HG03103 (cell line): ENCODE results near the gene UBTD2.
"Not testable (repeated sequence)": the region's sequence is repeated elsewhere in the genome, so short reads cannot be mapped to it uniquely, and the experiment has no call there.

Experiments
- ATAC-seq: cut with Tn5 transposase; IDR thresholded peaks from one replicate; pipeline ENCODE4 v1.9.1; 2021; ENCODE audit warnings: low read depth; ENCODE audit not compliant: unreplicated experiment

Gene UBTD2

DNA sequence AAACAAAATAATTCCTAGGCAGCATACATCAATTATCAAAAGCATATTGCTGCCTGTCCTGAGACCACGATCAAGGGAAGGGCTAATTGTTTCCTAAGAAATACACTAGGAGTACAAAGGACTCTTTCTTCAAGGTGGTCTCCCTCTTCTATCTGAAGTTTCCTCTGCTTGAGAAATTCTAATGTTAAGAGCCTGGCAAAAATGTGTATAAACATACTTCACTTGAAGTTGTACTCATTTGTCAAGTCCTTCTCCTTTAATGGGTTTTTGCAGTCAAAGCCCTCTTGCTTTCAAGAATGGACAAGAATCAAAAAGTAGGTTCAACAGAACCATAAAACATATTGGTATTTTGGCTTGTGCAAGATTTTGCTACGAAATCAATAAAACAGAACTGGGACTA lies 31.1 kb downstream of the UBTD2 start:
- ATAC-seq, result no peak

DNA sequence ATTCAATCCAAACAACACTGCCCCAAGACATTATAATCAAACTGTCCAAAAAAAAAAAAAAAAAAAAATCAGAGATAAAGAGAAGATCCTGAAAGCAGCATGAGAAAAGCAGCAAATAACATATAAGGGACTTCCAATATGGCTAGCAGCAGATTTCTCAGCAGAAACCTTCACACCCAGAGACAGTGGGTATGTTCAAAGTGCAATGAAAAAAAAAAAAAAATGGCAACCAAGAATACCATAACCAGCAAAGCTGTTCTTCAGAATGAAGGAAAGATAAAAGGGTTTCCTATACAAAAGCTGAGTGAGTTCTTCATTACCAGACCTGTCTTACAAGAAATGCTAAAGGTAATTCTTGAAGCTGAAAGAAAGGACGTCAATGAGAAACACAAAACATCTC lies 32.1 kb downstream of the UBTD2 start:
- ATAC-seq, result no peak

DNA sequence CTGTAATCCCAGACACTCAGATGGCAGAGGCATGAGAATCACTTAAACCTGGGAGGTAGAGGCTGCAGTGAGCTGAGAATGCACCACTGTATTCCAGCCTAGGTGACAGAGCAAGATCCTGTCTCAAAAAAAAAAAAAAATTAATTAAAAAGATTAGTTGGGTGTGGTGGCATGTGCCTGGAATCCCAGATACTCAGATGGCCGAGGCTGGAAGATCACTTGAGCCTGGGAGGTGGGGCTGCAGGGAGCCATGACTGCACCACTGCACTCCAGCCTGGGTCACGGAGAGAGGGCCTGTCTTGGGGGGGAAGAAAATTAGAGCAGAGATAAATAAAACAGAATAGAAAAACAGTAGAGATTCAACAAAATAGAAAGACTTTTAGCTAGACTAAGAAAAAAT lies 34.9 kb downstream of the UBTD2 start:
- ATAC-seq, result no peak

DNA sequence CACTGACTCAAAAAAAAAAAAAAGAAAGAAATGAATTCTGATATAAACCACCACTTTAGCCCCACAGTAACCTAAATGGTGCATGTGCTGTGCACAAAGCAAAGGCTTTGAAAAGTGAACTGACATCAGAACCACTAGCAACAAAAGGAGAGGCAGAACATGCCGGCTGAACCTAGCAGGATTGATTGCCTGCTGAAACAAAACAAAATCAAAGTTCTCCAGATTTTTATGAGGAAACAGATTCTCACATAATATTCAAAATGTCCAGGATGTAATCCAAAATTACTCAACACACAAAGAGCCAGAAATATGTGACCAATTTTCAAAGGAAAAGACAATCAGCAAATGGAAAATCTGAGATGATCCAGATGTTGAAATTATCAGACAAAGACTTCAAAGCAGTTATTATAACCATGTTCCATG lies 37.9 kb downstream of the UBTD2 start:
- ATAC-seq, result no peak

DNA sequence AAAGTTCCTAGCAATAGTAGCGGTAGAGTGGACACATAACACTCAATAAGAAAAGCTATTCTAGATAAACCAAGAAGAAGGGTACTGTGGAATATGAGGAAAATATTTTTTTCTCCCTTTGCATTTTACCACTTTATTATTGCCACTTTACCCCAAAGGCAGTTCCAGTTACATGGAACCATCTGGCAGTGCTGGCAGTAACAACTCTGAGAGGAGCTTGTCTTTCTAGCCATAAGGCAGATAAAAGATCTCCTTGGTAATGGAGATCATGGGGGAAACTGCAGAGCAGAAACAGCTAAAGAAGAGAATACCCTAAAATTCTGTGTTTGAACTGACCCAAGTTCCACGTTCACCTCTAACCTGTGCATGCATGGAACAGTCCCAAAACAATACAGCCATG lies 38.5 kb downstream of the UBTD2 start:
- ATAC-seq, result no peak

DNA sequence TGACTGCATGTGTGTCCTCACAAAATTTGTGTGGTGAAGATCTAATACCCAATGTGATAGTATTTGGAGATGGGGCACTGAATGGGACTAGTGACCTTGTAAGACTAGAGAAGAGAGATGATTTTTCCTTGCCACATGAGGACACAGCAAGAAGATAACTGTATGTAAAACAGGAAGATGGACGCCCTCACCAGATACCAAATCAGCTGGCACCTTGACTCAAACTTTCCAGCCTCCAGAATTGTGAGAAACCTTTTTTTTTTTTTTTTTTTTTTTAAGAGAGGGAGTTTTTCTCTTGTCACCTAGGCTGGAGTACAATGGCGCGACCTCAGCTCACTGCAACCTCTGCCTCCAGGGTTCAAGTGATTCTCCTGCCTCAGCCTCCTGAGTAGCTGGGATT lies 40.3 kb downstream of the UBTD2 start:
- ATAC-seq, result no peak

DNA sequence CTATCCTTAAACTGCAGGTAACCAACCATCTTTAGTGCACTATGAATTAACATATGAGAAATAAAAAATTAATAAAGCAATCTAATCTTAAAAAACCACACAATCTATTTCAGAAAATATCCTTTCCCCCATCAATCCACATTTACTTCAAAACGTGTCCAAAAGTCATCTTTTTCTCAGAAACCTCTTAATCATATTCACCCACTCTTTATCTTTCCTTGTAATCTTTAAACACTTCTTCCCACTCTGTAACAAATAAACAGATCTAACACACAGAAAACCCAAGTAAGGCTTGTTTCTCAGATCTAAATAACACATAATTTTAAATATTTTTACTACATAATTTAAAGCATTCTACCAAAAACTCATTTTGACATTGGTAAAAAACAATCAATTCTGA lies 45.2 kb downstream of the UBTD2 start:
- no peak for ATAC-seq

DNA sequence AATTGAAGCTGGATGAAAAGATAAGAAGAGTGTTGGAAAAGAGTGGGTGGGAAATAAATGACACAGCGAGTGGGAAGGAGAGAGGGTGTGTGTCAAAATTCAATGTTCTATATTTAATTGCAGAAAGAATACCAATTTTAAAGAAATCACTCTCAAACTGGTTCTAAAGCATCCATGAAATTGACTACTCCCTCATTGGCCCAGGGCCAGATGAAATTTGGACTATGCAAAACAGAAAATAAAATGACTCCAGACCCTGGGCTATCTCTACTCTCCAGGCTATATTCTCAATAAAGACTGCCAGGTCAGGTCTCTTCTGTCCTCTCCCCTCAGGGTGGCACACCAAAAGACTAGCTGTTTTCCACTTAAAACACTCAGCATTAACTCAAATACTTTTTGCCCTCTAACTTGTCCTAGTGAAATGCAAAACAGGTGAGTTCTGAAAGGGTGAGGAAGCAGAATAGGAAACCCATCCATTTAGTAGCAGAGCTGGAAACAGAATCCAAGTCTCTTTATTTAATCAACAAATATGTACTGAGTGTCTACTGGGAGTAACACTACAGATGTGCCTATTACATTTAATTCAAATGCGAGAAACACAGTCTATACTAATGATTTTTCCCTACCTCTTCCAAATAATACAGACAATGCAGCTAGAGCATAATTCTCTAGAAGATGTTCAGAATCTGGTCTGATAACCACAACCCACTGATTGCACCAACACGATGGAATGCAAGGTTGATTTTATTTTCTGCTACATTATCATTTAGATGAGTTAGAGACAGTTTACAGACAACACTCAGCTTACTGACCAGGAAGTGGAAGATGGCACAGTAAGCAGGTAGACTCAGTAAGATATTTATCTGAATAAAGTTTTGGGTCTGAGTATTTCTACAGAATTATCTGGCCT lies 47.5 kb downstream of the UBTD2 start:
- ATAC-seq, result no peak

DNA sequence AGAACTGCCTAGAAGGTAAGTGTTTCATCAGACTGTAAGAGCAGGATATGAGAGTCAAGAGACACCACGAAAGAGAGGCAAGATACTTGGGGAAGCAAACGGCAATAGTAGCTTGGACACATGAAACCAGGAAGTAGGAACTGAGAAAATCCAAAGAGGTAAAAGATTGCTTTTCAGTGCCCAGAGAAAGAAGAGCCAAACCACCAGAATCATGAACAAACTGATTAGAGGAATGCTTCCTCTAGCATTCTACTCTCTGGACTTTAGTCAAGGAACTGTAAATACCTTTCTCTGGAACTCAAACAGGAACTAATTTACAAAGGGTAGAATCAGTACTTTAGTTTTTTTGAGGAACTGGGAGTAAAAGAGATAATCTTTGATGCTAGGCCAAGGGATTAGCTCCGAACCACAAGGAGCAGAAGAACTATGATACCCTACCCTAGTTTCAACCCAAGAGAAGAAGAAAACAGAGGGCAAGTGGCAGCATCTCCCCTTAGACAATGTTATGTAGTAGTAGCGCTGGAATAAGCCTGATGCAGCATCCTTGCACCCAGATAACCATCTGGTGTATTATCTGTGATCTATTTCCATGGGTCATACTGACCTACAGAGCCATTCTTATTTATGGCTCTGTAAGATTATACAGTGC lies 48.3 kb downstream of the UBTD2 start:
- peak; percentile 69 for ATAC-seq

DNA sequence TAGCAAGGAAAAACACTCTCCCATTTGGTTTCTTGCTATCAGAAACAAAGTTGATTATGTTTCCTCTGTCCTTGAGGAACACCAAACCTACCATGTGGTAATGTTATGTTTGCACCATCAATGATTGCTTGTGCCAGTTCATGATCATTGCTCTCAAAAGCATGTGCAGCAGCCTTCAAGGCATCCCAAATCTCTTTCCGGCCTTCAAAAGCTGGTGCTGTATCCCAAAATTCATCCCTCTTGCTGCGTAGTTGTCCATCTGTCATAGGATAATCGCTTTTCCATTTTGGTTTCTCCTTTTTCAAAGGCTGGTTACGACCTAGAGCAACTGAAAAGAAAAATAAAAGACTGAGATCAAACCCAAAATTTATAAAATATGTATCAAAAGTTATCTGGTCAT lies 49.5 kb downstream of the UBTD2 start:
- ATAC-seq, result no peak

DNA sequence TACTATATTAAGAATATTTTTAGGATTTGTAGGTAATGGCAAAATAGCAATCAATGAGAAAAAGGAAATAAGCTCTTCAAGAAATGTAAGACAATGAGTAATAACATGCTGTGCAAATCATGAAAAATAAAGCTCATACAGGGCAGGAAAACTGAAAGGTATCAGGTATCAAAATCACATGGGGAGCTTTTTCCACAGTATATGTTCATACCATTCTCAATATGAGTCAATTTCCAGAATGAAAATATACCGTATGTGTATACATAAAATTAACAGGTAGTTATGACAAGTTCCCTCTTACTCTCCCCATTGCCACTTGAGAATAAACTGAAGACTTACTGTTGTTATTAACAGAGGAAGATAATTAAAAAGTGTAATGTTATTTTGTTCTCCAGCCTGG lies 53.7 kb downstream of the UBTD2 start:
- no peak for ATAC-seq

DNA sequence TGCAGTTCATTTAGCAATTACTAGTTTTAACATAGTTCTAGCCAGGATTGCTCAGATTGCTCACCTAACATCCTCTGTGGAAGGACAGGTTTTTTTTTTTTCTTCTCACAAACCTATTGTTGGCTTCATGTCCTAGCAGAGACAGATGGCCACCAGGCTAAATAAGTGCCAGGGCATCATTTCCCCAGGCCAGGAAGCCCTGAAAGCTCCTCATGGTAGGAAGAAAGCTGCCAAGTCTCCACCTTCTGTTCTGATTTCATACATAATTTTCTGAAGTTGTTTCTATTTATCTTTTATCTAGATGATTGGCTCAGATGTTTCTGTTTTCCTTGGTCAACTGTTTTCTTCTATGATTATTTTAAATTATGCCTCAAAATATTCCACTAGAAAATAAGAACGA lies 58.6 kb downstream of the UBTD2 start:
- no peak for ATAC-seq

DNA sequence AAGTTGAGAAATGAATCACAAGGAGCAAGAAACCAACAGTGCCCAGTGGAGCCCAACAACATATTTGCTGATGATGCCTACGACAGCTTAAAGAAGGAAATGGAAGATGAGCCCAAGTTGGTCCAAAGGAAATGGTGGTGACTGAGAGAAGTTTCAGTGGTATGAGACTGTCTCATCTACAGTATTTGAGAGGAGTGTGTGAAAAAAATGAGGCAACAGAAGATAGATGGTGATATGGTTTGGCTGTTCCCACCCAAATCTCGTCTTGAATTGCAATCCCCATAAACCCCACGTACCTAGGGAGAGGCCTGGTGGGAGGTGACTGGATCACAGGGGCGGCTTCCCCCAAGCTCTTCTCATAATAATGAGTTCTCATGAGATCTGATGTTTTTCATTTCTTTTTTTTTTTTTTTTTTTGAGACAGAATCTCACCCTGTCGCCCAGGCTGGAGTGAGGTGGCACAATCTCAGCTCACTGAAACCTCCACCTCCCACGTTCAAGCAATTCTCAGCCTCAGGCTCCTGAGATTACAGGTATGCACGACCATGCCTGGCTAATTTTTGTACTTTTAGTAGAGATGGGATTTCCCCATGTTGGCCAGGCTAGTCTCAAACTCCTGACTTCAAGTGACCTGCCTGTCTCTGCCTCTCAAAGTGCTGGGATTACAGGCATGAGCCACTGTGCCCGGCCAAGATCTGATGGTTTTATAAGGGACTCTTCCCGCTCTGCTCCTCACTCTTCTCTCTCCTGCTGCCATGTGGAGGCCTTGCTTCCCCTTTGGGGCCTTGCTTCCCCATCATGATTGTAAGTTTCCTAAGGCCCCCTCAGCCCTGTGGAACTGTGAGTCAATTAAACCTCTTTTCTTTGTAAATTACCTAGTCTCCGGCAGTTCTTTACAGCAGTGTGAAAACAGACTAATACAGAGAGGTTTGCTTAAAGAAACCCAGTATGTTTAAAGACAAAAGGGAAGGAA lies 59.4 kb downstream of the UBTD2 start:
- peak; percentile 57 for ATAC-seq

DNA sequence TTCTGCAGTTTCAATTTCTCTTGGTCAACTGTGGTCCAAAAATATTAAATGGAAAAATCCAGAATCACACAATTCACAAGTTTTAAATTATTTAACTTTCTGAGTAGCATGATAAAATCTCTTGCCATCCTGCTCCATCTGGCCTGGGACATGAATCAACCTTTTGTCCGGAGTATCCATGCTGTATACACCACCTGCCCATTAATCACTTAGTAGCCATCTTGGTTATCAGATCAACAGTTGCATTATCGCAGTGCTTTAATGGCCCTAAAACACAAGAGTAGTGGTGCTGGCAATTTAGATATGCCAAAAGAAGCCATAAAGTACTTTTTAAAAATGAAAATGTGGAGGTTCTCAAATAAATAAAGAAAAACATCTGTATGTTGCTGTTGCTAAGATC lies 64.3 kb downstream of the UBTD2 start:
- ATAC-seq, result no peak

DNA sequence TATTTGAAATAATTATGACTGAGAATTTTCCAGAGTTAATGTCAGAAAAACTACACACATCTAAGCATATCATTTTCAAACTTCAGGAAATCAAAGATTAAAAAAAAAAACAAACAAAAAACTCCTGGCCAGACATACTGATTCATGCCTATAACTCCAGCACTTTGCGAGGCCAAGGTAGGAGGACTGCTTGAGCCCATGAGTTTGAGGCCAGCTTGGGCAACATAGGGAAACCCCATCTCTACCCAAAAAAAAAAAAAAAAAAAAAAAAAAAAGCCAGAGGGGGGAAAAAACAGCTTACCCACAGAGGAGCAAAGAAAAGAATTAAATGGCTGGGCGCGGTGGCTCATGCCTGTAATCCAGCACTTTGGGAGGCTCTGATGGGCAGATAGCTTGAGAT lies 67.2 kb downstream of the UBTD2 start:
- no peak for ATAC-seq

DNA sequence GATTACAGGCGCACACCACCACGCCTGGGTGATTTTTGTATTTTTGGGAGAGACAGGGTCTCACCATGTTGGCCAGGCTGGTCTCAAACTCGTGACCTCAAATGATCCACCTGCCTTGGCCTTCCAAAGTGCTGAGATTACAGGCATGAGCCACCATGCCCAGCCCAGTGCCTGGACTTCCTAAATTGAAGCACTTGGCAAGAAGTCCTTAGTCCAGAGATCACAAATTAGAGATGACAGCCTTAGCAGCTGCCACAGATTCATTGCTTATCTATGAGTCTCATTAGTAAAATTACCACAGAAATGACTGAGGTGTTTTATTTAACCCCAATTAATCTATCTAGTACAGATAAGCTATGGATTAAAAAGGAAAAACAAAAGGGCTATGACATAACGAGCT lies 70.4 kb downstream of the UBTD2 start:
- ATAC-seq, result no peak

DNA sequence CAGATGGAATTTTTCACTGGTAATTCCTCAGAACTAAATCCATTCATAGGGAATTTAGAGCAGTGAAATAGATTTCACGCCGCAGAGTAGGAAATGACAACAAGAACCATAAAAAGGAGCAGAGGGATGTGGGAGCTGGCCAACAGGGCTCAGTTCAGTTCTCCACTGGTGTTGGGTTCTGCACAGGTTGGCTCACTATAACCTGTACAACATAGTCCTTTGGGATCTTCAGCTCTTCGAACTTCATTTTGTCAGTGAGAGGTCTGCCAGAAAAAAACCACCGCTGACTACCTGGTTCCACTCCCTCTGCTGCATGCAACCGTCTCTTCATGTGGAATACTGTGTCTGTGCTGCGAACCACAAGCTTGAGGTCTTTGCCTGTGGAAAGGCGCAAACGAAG lies 71.9 kb downstream of the UBTD2 start:
- no peak for ATAC-seq

DNA sequence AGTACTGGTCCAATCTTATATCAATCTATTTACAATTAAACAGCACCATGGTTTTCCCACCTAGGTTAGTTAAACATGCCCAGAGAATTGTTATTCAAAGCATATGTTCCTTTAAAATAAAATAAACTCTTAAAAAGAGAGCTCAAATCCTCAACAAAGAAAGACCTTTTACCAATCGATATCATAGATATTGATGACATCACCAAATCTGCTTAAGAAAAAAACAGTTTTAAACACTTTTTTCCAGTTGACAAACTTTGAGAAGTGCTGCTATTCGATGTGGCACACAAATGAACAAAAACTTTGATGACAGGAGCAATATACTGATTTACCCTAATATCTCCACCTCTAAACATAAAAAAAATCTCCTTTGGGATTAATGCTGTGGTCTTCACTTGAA lies 73.8 kb downstream of the UBTD2 start:
- ATAC-seq, result no peak

DNA sequence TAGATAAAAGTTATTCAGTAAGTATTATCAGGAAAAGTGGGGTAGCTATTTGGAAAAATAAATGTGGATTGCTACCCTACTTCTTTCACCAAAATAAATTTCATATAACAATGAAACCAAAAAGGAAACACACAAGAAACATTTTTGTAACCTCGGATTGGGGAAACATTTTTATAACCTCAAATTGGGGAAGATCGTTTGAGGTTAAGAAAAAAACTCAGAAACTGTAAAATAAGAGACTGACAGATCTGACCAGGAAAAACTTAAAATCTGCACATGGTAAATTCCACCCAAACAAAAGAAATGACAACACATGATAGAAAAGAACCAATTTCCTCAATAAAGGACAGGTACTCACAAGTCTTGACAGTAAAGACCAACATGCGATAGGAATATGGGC lies 76.1 kb downstream of the UBTD2 start:
- no peak for ATAC-seq

DNA sequence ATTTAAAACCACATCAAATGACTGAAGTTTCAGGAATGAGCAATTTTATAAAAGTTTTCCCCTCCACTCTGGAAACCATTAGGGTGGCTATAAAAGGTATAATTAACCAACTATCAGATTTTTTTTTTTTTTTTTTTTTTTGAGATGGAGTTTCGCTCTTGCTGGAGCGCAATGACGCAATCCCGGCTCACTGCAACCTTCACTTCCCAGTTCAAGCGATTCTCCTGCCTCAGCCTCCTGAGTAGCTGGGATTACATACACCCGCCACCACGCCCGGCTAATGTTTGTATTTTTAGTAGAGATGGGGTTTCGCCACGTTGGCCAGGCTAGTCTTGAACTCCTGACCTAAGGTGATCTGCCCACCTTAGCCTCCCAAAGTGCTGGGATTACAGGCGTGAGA lies 77.6 kb downstream of the UBTD2 start:
- ATAC-seq, result not testable (repeated sequence)

DNA sequence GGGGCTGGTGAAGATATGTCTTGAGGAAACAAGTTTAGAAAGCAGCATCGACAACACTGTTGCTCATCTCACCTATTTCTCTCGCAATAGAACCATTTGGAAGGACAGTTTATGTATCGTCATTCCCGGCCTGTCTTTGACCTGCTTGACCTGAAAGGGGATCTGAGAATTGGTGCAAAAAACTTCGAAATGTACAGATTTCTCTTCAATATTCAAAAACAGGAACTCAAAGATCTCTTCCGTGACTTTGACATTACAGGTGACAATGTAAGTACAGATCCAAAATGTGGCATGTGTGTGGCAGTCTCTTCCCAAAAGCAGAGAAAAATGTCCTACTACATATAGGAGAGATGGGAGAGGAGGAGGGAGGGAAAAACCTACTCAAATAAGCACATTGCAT lies 83.1 kb downstream of the UBTD2 start:
- ATAC-seq, result no peak
